ENCODE measurements around the gene CHEK2.

DNA sequence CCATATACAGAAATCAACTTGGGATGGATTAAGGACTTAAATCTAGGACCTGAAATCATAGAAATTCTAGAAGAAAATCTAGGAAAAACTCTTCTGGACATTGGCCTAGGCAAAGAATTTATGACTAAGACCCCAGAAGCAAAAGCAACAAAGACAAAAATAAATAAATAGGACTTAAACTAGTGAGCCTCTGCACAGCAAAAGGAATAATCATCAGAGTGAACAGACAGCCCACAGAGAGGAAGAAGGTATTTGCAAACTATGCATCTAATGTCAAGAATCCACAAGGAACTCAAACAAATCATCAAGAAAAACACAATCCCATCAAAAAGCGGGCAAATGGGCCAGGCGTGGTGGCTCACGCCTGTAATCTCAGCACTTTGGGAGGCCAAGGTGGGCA lies 94.4 kb downstream of the CHEK2 start:
- no peak for TF ChIP-seq CTCF (conservative IDR thresholded peaks at IDR 0.05 in 1 of 2, IDR thresholded peaks at IDR 0.05 in 1 of 2; ENCODE audit: extremely low read depth in 1 of 2, insufficient read depth in 1 of 2, low read depth in 1 of 2, low read length in 2 of 2)
- TF ChIP-seq EZH2 (IDR thresholded peaks at IDR 0.05; ENCODE audit: borderline replicate concordance, low read length), result no peak

Data from mammary epithelial cell (primary cell).